GM19025 (cell line): Measurements from ENCODE around the gene GHITM.
A peak's percentile ranks its signal among the peaks of the same experiment; 100 is the strongest.
"Not testable (repeated sequence)": the region's sequence is repeated elsewhere in the genome, so short reads cannot be mapped to it uniquely, and the experiment has no call there.

Source experiments
- ATAC-seq: cut with Tn5 transposase; IDR thresholded peaks from one replicate; pipeline ENCODE4 v1.9.1; 2021; ENCODE audit warnings: mild to moderate bottlenecking, low read depth, moderate library complexity; ENCODE audit not compliant: unreplicated experiment

GHITM gene

DNA sequence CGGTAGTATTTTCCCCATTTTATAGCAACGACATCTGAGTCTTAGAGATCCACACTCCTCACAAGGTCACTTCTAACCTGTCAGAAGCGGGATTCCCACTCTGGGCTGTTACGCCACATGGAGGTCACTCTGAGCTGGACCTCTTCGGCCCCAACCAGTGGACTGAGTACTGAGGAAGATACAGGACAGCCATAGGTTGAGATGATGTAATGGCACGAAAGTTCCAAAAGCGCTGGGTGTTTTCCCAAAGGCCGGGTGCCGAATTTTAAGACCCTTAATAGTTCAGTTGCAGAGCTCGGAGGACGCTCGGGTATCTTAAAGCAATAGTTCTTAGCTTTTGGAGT, 699 bp downstream of the GHITM start:
- no peak for ATAC-seq

DNA sequence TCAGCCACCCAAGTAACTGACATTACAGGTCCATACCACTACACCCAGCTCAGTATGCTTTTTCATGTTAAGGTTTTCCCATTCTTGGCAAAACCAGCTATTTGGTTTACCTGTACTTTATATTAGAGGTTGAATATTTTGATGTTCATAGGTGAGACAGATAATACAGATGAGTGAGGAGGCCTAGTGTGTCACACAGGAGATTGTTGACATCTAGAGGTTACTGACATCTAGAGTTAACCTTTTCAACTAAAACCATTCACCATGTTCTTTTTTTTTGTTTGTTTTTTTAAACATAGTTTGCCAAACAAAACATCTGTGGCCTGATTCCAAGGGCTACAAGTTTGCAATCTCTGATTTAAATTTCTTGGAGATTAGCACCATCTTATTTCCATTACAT, 8.0 kb downstream of the GHITM start:
- ATAC-seq: no peak

DNA sequence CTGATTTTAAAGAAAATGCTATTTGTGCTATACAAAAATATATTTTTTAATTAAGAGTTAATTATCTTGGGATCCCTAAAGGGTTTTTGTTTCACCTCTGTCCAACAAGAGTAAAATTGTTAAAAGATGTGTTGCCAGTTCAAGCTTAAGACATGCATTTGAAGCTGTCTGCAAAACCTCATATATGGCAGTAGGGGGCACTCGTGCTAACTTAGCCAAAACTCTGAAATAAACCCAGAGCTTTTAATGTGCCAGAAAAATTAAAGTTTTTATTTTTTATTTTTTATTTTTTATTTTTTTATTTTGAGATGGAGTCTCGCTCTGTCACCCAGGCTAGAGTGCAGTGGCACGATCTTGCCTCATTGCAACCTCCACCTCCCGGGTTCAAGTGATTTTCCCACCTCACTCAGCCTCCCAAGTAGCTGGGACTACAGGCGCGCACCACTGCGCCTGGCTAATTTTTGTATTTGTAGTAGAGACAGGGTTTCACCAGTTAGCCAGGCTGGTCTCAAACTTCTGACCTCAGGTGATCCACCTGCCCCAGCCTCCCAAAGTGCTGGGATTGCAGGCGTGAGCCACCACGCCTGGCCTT, 8.8 kb downstream of the GHITM start:
- not testable (repeated sequence) for ATAC-seq

- ATAC-seq: no peak
These were observed 10.5 kb downstream of the GHITM start for GRCh38 chr10:84149854-84150253.

DNA sequence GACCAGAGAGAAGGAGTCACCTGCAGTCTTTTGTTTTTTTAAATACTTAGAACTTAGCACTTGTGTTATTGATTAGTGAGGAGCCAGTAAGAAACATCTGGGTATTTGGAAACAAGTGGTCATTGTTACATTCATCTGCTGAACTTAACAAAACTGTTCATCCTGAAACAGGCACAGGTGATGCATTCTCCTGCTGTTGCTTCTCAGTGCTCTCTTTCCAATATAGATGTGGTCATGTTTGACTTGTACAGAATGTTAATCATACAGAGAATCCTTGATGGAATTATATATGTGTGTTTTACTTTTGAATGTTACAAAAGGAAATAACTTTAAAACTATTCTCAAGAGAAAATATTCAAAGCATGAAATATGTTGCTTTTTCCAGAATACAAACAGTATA, 13.5 kb downstream of the GHITM start:
- no peak for ATAC-seq

- no peak for ATAC-seq
These were observed 16.2 kb downstream of the GHITM start for GRCh38 chr10:84155521-84155920.

GRCh38 chr10:84156009-84156408, 16.7 kb downstream of the GHITM start:
- no peak for ATAC-seq

DNA sequence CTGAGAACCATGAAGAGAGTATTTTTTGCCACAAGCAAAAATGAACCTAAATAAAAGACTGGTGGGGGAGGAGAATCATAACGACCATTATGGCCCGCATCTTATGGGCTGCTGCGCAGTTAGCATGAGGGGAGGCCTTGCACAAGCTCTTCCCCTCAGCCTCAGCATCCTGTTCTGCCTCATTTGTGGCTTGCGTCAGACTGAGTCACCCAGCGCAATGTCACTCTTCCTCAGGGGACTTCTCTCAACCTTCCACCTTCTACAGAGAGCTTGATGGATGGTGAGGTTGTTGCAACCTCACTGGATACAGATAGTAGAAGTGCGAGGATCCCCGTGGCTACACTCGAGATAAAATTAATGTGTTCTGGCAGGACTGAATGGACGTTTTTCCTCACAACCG, 17.5 kb downstream of the GHITM start:
- no peak for ATAC-seq

GRCh38 chr10:84158061-84158460, 18.8 kb downstream of the GHITM start:
- no peak for ATAC-seq

- ATAC-seq: no peak
These were observed 19.2 kb downstream of the GHITM start for GRCh38 chr10:84158550-84158949.

DNA sequence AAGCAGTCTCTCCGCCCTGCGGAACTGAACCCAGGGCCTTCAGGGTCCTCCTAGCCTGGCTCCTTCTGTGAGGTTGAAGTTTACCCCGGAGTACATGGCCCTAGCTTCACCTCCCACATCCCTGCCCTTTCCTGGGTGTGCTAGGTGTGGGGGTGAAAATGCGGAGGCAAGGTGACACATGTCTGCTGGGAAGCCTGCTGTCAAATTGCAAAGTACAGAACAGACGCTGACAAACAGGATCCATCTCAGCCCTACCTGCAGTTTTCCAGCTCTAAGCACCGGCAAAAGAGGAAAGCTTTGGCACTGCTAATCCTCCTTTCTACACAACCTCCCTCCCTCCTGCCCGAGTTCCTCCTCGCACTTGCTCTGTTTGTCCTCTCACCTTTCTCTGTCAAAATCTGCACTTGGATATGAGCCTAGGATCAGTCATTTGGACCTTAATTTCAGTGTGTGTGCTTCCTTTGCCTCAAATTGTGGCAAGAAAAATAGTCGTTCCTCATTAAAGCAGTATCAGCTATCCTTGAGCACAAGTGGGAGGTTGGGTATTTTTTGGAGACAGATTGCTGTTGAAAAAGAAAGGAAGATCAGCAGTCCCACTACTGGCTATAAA, 19.9 kb downstream of the GHITM start:
- ATAC-seq: no peak

GRCh38 chr10:84160663-84161362, 21.5 kb downstream of the GHITM start:
- ATAC-seq: no peak

GRCh38 chr10:84163996-84164395, 24.7 kb downstream of the GHITM start:
- ATAC-seq: no peak

GRCh38 chr10:84164442-84164841, 25.1 kb downstream of the GHITM start:
- ATAC-seq: no peak

GRCh38 chr10:84166620-84167288, 27.4 kb downstream of the GHITM start:
- ATAC-seq: peak; percentile 48

GRCh38 chr10:84167289-84167653, 28.0 kb downstream of the GHITM start:
- peak; percentile 4 for ATAC-seq

DNA sequence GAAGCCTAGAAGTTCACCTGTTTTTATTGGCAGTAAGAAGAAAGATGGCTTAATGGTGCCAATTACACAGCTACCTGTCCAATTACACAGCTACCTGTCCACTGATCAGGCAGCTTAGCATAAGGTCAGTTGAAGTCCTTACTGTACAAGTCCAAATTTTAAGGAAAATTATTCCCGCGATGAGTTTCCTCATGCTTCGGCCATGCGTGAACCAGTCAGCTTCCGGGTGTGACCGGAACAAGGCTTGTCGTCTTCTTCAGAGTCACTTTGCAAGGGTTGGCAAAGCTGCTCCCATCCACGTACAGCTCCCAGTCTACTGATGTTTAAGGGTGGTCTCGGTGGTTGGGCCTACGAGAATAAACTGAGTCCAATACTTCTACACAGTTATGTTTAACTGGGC, 29.1 kb downstream of the GHITM start:
- not testable (repeated sequence) for ATAC-seq

DNA sequence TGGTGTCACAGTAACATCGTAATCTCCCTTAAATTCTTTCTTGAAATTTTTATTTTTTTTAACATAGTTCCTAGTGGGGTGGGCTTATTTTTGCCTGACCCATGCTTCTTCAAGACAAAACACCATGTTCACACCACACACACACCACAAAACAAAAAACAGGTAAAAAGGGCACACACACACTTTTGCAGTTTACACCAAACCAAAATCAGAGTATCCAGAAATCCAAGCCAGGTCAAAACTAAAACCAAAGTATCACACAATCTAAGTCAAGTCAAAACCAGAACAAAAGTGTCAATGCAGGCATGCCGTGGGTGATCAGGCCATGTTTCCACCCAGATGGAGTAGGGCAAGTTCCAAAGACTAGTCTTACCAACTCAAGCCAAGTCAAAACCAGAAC, 31.9 kb downstream of the GHITM start:
- ATAC-seq: not testable (repeated sequence)

- ATAC-seq: peak; percentile 26
These were observed 32.6 kb downstream of the GHITM start for GRCh38 chr10:84171700-84172466.

DNA sequence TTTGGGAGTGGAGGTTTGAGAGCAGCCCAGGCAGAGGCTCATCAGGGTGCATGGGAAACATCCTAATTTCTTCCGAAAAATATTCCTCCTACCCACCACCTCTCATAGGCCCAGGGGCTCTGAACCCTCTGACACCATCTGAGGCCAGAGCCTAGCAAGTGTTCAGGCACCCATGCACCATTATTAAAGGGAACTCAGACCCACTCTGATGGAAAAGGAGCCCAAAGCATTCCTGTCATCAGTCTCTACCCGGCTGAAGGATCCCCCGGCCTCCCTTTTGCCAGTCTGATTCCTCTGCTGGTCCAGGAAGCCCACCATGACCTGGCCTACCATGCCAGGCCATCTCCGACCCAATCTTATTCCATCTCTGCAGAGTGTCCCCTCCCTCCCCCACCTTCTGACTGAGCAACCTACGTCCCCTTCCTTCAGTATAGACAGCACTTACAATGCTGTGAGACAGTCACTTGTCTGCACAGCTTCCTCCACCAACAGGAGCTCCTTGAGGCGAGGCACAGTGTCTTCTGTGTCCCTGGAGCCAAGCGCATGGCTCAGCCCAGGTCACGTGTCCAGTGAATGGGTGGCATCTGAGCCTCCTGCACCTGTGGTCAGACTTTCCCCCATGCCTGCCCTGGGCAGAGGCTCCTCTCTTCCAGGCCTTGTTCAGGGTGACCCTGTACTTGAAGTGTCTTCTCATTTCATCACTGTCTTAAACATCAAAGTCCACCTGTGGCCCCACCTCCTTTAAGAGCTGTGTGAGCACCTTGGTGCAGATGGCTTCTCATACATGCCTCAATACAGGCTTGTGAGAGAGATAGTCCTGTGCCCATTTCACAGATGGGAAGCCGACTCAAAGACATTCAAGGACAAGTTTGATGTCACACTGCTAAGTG, 33.4 kb downstream of the GHITM start:
- ATAC-seq: peak; percentile 46
